ENCODE data around the gene ZMYND8.

GRCh38 chr20:47298624-47299023 is 57.9 kb downstream of the ZMYND8 start:
- TF ChIP-seq CTCF (IDR thresholded peaks at IDR 0.05) (no peak), POLR2A (IDR thresholded peaks at IDR 0.05) (no peak), POLR2AphosphoS5 (IDR thresholded peaks at IDR 0.05) (no peak), EP300 (IDR thresholded peaks at IDR 0.05) (no peak)
